ENCODE data around the gene QRSL1.

DNA sequence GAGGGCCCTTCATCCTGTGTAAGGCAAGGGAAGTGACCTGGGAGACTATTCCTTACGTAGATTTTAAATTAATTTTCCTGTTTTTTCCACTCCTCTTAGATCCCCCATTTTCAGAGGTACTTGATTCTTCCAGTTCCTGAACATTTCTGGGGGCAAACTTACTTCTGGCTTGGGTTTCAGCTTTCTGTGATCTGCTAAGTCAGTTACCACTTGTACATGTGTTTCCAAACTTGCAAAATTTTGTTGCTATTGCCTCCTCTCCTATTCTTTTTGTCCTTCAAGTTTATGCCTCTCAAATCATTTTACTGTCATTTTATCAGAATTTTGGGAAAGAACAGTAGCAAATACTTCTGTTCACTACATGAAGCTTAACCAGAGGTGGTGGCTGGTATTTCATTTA, 81.2 kb downstream of the QRSL1 start:
- TF ChIP-seq, protein P1, sequence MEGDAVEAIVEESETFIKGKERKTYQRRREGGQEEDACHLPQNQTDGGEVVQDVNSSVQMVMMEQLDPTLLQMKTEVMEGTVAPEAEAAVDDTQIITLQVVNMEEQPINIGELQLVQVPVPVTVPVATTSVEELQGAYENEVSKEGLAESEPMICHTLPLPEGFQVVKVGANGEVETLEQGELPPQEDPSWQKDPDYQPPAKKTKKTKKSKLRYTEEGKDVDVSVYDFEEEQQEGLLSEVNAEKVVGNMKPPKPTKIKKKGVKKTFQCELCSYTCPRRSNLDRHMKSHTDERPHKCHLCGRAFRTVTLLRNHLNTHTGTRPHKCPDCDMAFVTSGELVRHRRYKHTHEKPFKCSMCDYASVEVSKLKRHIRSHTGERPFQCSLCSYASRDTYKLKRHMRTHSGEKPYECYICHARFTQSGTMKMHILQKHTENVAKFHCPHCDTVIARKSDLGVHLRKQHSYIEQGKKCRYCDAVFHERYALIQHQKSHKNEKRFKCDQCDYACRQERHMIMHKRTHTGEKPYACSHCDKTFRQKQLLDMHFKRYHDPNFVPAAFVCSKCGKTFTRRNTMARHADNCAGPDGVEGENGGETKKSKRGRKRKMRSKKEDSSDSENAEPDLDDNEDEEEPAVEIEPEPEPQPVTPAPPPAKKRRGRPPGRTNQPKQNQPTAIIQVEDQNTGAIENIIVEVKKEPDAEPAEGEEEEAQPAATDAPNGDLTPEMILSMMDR (conservative IDR thresholded peaks at IDR 0.05; ENCODE audit: low read length): no peak
- no peak for TF ChIP-seq EZH2phosphoT487 (IDR thresholded peaks at IDR 0.05; ENCODE audit: borderline replicate concordance, low read depth, low read length)

All from OCI-LY7 (cell line).